Fibroblast of lung (primary cell): ENCODE results near the gene PIK3CD. TPM values are rescaled to one million over a fixed set of nuclear protein-coding genes. Genes with fewer than 3 reads are reported as not detected.

Source experiments
- DNase-seq, 2 donors: peaks; one replicate each; pipeline versions ENCODE4 v3.0.0 to v3.0.0-alpha.2; 2010; ENCODE audit warnings: low read depth in 2 of 2
- H2AFZ ChIP-seq: 2 replicates; pipeline ENCODE4 v1.5.1; 2012; ENCODE audit warnings: low read length, control low read depth, inconsistent platforms
- H3K27ac ChIP-seq: 2 replicates; pipeline ENCODE4 v1.5.1; 2011; ENCODE audit warnings: low read length, control low read depth; ENCODE audit not compliant: insufficient read depth
- H3K27me3 ChIP-seq: 2 replicates; pipeline ENCODE4 v1.5.1; 2011; ENCODE audit warnings: mild to moderate bottlenecking, low read length; ENCODE audit not compliant: control insufficient read depth, insufficient read depth
- H3K36me3 ChIP-seq: 2 replicates; pipeline ENCODE4 v1.5.1; 2011; ENCODE audit warnings: low read length; ENCODE audit not compliant: control insufficient read depth, insufficient read depth
- H3K4me1 ChIP-seq: 2 replicates; pipeline ENCODE4 v1.5.1; 2011; ENCODE audit warnings: low read length; ENCODE audit not compliant: control insufficient read depth, insufficient read depth; ENCODE audit errors: extremely low read depth
- H3K4me2 ChIP-seq: 2 replicates; pipeline ENCODE4 v1.5.1; 2011; ENCODE audit warnings: low read length, control low read depth; ENCODE audit not compliant: insufficient read depth; ENCODE audit errors: extremely low read depth
- H3K4me3 ChIP-seq, 4 experiments: fragments of 200-600 bp in 1 of 4; sonication (generic) in 1 of 4; replicated peaks in 1 of 4; 2 replicates each; pipeline ENCODE4 v1.5.1; 2011 to 2016; ENCODE audit warnings: low read length in 4 of 4, low read depth in 3 of 4, mild to moderate bottlenecking in 3 of 4, control low read depth in 2 of 4, inconsistent platforms in 1 of 4, mixed read lengths in 1 of 4; ENCODE audit not compliant: insufficient read depth in 1 of 4; ENCODE audit errors: control extremely low read depth in 1 of 4
- H3K79me2 ChIP-seq: 2 replicates; pipeline ENCODE4 v1.5.1; 2012; ENCODE audit warnings: mild to moderate bottlenecking, low read length, inconsistent platforms; ENCODE audit not compliant: control insufficient read depth, insufficient read depth
- H3K9ac ChIP-seq: 2 replicates; pipeline ENCODE4 v1.5.1; 2011; ENCODE audit warnings: mild to moderate bottlenecking, low read length, control low read depth; ENCODE audit not compliant: insufficient read depth
- H3K9me3 ChIP-seq: 2 replicates; pipeline ENCODE4 v1.5.1; 2012; ENCODE audit warnings: low read depth, low read length; ENCODE audit not compliant: control insufficient read depth, insufficient read depth
- H4K20me1 ChIP-seq: 2 replicates; pipeline ENCODE4 v1.5.1; 2011; ENCODE audit warnings: low read length; ENCODE audit not compliant: control insufficient read depth, insufficient read depth; ENCODE audit errors: extremely low read depth
- CTCF ChIP-seq, 2 donors: IDR thresholded peaks in 1 of 2; conservative IDR thresholded peaks in 1 of 2; 1 replicate in 1 of 2; 2 replicates in 1 of 2; pipeline ENCODE4 v1.5.1; 2011 to 2012; ENCODE audit warnings: low read length in 2 of 2, control low read depth in 1 of 2, inconsistent platforms in 1 of 2, low read depth in 1 of 2, mild to moderate bottlenecking in 1 of 2
- EZH2 ChIP-seq: IDR thresholded peaks from 2 replicates; pipeline ENCODE4 v1.5.1; 2012; ENCODE audit warnings: low read length, control low read depth, mild to moderate bottlenecking; ENCODE audit errors: missing control alignments
- polyA plus RNA-seq, 2 donors: library from polyadenylated mRNA; depleted of rRNA in 1 of 2; stranded (reverse) in 1 of 2; unstranded in 1 of 2; fragments of >200 nt; gene quantifications; 2 replicates each; pipeline ENCODE4 v1.2.1, GENCODE V29; 2011 to 2012; ENCODE audit warnings: missing spikeins in 1 of 2
- total RNA-seq: library from RNA; depleted of rRNA; stranded (reverse); fragments of >200 nt; gene quantifications from 2 replicates; pipeline ENCODE4 v1.2.1, GENCODE V29; 2014

The PIK3CD gene
- total and polyA plus RNA-seq, 2 donors (not counting 1 experiment from before 2014, with no cell fraction given), result 2.8 to 6.4 TPM

GRCh38 chr1:9603307-9603706, 48.2 kb upstream of the PIK3CD start:
- no peak for DNase-seq
- Histone ChIP-seq H3K79me2 (no peaks in the 10 kb centered on the region), H3K36me3 (peaks cover 7% of the 10 kb centered on the region), H4K20me1 (no peaks in the 10 kb centered on the region), H3K9ac (no peak overlapping the region), H3K27me3 (no peaks in the 10 kb centered on the region), H3K9me3 (no peaks in the 10 kb centered on the region), H3K4me1 (no peaks in the 10 kb centered on the region), H2AFZ (no peak overlapping the region), H3K27ac (no peak overlapping the region), H3K4me3 (no peak overlapping the region), H3K4me2 (no peak overlapping the region)
- TF ChIP-seq CTCF (conservative IDR thresholded peaks at IDR 0.05 in 1 of 2, IDR thresholded peaks at IDR 0.05 in 1 of 2; ENCODE audit: low read depth in 1 of 2, low read length in 2 of 2), result no peak
- TF ChIP-seq EZH2, result no peak

GRCh38 chr1:9603766-9604753, 47.5 kb upstream of the PIK3CD start:
- DNase-seq, result peak in 1 of 2 donors; percentile 65
- Histone ChIP-seq H3K9me3 (no peaks in the 10 kb centered on the region), H4K20me1 (no peaks in the 10 kb centered on the region), H3K4me2 (no peak overlapping the region), H3K4me3 (no peak overlapping the region), H3K36me3 (peaks cover 7% of the 10 kb centered on the region), H2AFZ (no peak overlapping the region), H3K27me3 (no peaks in the 10 kb centered on the region), H3K4me1 (no peaks in the 10 kb centered on the region), H3K9ac (no peak overlapping the region), H3K27ac (no peak overlapping the region), H3K79me2 (no peaks in the 10 kb centered on the region)
- TF ChIP-seq CTCF (conservative IDR thresholded peaks at IDR 0.05 in 1 of 2, IDR thresholded peaks at IDR 0.05 in 1 of 2; ENCODE audit: low read depth in 1 of 2, low read length in 2 of 2) (peak in 1 of 2 donors; percentile 24), EZH2 (no peak)

- Histone ChIP-seq H4K20me1 (no peaks in the 10 kb centered on the region), H3K4me3 (no peak overlapping the region), H3K27ac (no peak overlapping the region), H3K4me2 (no peak overlapping the region), H3K36me3 (peaks cover 10% of the 10 kb centered on the region), H3K79me2 (no peaks in the 10 kb centered on the region), H2AFZ (no peak overlapping the region), H3K27me3 (no peaks in the 10 kb centered on the region), H3K4me1 (no peaks in the 10 kb centered on the region), H3K9ac (no peak overlapping the region), H3K9me3 (no peaks in the 10 kb centered on the region)
- DNase-seq, result no peak
- TF ChIP-seq EZH2, result no peak
- no peak for TF ChIP-seq CTCF (conservative IDR thresholded peaks at IDR 0.05 in 1 of 2, IDR thresholded peaks at IDR 0.05 in 1 of 2; ENCODE audit: low read depth in 1 of 2, low read length in 2 of 2)
Measured at GRCh38 chr1:9604836-9605235, 46.7 kb upstream of the PIK3CD start.
